ENCODE data around the gene KITLG.

GRCh38 chr12:88576866-88577265, 3.4 kb downstream of the KITLG start:
- no peak for TF ChIP-seq MAX (IDR thresholded peaks at IDR 0.05)
- no peak for TF ChIP-seq CREB1 (IDR thresholded peaks at IDR 0.05; ENCODE audit: low read depth)
- TF ChIP-seq TAF1 (IDR thresholded peaks at IDR 0.05; ENCODE audit: low read depth), result no peak
- no peak for TF ChIP-seq YY1 (IDR thresholded peaks at IDR 0.05; ENCODE audit: low read depth)
- TF ChIP-seq FOXM1 (IDR thresholded peaks at IDR 0.05; ENCODE audit: borderline replicate concordance, low read depth), result no peak
- TF ChIP-seq RAD21 (IDR thresholded peaks at IDR 0.05; ENCODE audit: low read depth), result no peak
- TF ChIP-seq EP300 (IDR thresholded peaks at IDR 0.05; ENCODE audit: borderline replicate concordance), result no peak
- no peak for TF ChIP-seq REST (IDR thresholded peaks at IDR 0.05; ENCODE audit: low read depth)
- TF ChIP-seq USF1 (IDR thresholded peaks at IDR 0.05), result no peak
- TF ChIP-seq CEBPB (IDR thresholded peaks at IDR 0.05), result no peak
- no peak for TF ChIP-seq ZBTB7A (IDR thresholded peaks at IDR 0.05; ENCODE audit: low read depth)
- no peak for TF ChIP-seq EGR1 (IDR thresholded peaks at IDR 0.05)

Data from Ishikawa (cell line).